SH-SY5Y (cell line): Measurements from ENCODE around the gene NPBWR2.

Source experiments
- GATA2 ChIP-seq: IDR thresholded peaks from 2 replicates; pipeline ENCODE4 v1.6.1; 2011; ENCODE audit warnings: mild to moderate bottlenecking, low read depth, low read length
- GATA3 ChIP-seq: IDR thresholded peaks from 2 replicates; pipeline ENCODE4 v1.6.1; 2011; ENCODE audit warnings: low read depth, mild to moderate bottlenecking, low read length, moderate library complexity

GRCh38 chr20:64076061-64076997 lies 31.0 kb downstream of the NPBWR2 start:
- no peak for TF ChIP-seq GATA2
- TF ChIP-seq GATA3, result no peak
